HG03432 (cell line): Measurements from ENCODE around the gene DGCR8.

ENCODE experiments used
- ATAC-seq: cut with Tn5 transposase; IDR thresholded peaks from one replicate; pipeline ENCODE4 v1.9.1; 2021; ENCODE audit warnings: mild to moderate bottlenecking, moderate library complexity; ENCODE audit not compliant: unreplicated experiment

Gene DGCR8

DNA sequence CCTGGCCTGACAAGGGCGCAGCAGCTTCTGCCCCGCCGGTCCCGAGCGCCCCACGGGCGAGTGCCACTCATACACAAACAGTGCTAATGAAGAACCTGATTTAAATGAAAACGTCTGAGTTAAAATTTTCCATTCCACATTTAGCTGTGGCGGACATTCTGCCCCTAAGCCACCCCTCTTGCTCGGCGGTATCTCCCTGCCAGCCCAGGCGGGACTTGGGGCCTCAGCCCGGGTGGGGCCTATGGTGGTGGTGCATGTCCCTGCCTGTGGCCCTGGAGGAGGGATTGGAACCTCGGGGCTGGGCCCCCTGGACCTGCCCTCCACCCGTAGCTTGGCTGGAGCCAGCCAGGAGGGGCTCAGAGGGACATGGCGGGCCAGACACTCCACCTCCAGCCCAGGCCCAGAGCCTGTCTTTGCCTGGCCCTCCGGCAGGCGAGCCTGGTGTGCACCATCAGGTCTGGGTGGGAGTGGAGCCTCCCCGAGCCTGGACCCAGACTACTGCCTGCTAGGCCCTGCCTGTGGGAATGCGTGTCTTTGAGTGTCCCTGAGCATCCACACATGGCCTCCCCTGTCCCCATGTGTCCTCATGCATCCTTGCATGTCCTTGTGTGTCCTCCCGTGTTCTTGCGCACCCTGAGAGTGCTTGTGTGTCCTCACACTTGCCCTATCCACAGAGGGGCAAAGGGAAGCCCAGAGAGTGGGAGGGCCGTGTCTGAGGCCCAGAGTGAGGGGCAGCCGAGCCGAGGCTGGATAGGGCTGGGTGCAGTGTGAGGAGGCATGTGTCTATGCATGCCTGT is 56.0 kb downstream of the DGCR8 start:
- ATAC-seq, result no peak

DNA sequence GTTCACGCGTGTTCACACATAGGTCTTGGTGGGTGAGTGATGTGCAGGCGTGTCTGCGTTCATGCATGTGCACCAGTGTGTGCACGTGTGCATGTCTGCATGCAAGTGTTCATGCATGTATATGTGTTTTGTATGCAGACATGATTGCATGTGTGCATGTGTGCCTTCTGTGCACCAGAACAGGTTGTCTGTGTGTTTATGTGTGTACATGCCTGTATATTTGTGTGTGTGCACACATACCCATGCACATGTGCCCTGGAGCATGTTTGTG is 56.5 kb downstream of the DGCR8 start:
- no peak for ATAC-seq

DNA sequence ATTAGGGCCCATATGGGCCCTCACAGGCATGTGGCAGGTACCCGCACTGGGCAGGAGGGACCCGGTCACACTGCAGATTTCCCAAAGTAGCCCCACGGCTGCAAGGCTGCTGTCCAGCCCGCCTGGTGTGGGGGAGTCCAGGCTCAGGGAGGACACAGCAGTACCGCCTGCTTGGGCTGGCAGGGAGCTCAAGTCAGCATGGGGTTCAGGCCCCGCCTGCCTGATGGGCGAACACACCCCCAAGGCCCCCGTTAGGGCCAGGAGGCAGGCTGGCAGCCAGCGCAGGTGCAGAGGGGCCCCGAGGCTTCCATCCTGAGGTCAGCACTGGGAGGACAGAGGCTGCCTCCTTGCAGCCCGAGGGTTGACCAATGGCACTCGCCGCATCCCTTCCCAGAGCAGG is 57.1 kb downstream of the DGCR8 start:
- no peak for ATAC-seq

- no peak for ATAC-seq
Measured at GRCh38 chr22:20137671-20138416, 57.8 kb downstream of the DGCR8 start.

- ATAC-seq, result no peak
Measured at GRCh38 chr22:20138417-20138738, 58.3 kb downstream of the DGCR8 start.

DNA sequence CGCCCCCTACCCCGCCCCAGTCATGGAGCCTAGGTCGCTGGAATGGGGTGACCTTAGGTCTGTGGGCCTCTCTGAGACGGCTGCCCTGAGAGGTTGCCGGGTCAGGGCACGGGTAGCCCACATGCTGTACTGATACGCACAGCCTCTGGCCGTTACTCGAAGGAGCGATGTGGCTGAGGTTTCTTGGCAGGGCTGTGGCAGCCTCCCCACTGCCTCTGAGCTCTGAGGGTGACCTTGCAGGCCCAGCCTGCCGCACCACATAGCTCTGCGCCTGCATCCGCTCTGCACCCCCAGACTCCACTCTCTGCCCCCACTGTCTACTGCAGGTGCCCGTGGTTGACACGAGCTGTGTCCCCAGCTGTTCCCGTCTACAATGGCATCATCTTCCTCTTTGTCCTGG is 58.8 kb downstream of the DGCR8 start:
- ATAC-seq, result no peak

DNA sequence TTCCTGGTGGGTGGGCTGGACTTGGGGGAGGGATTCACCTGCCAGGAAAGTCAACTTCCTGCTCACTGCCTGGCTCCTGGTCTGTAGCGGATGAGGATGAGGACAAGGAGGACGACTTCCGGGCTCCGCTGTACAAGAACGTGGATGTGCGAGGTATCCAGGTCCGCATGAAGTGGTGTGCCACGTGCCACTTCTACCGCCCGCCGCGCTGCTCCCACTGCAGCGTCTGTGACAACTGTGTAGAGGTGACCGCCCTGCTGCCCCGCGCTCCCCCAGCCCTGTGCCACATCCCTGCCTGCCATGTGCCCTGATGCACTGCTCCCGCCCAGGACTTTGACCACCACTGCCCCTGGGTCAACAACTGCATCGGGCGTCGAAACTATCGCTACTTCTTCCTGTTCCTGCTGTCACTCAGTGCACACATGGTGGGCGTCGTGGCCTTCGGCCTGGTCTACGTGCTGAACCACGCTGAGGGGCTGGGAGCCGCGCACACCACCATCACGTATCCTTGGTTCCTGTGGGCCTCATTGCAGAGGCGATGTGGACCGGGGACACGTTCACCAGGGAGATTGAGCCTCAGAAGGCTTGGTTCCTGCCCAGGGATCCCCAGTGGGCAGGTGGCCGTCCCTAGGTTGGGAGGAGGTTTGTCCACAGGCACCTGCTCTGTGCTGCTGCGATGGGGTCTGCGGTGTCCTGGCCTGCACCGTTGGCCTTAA is 59.5 kb downstream of the DGCR8 start:
- ATAC-seq, result no peak

DNA sequence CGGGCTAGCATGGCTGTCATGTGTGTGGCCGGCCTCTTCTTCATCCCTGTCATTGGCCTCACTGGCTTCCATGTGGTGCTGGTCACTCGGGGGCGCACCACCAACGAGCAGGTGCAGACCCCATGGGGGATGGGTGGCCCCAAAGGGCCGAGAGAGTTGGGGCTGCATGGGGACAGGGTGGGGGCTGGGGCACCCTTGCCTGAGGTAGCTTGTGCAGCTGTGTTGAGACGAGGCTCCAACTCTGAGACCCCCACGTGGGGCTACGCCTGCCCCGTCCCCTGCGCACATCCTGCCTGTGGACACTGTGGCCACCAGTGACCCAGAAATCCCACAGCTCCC is 60.0 kb downstream of the DGCR8 start:
- no peak for ATAC-seq

GRCh38 chr22:20140521-20140964 is 60.5 kb downstream of the DGCR8 start:
- no peak for ATAC-seq

DNA sequence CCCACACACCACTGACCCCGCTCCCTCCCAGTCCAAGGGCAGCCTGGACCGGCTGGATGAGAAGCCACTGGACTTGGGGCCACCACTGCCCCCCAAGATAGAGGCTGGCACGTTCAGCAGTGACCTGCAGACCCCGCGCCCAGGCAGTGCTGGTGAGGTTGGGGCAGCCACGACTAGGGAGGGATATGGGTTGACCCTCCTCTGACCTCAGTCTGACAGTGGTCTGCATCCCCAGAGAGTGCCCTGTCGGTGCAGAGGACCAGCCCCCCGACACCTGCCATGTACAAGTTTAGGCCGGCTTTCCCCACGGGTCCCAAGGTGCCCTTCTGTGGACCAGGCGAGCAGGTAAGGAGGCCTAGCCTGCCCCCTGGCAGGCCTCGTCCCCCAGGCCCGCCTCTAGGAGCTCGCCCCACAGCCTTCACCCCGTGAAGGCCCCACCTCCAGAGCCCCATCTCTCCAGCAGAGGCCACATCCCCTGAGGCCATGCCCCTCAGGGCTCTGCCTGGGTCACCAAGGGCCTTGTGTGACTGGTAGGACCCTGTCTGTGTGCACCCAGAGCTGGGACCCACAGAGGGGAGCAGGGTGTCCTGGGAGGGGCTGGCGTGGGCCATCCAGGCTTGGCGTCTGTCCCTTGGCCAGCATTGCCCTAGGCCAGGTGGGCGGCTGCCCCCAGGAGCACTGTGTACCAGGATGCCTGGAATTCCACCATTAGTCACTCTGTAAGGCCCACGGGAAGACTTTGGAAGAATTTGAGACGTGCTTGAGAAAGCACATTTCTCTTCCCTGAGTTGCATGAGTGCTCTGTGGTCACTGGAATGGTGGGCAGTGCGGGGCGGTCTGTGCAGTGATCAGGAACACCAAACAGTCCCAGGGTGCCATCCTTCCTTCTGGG is 61.4 kb downstream of the DGCR8 start:
- ATAC-seq, result no peak

DNA sequence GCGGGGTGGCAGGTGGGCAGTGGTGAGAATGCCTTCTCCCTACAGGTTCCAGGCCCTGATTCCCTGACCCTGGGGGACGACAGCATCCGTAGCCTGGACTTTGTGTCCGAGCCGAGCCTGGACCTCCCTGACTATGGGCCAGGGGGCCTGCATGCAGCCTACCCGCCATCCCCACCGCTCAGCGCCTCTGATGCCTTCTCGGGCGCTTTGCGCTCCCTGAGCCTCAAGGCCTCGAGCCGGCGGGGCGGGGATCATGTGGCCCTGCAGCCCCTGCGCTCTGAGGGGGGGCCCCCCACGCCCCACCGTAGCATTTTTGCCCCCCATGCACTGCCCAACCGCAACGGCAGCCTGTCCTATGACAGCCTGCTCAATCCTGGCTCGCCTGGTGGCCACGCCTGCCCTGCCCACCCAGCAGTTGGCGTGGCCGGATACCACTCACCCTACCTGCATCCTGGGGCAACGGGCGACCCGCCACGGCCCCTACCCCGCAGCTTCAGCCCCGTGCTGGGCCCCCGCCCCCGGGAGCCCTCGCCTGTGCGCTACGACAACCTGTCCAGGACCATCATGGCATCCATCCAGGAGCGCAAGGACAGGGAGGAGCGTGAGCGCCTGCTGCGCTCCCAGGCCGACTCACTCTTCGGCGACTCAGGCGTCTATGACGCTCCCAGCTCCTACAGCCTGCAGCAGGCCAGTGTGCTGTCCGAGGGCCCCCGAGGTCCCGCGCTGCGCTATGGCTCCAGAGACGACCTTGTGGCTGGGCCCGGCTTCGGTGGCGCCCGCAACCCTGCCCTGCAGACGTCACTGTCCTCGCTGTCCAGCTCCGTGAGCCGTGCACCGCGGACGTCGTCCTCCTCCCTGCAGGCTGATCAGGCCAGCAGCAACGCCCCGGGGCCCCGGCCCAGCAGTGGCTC is 62.9 kb downstream of the DGCR8 start:
- ATAC-seq, result no peak

DNA sequence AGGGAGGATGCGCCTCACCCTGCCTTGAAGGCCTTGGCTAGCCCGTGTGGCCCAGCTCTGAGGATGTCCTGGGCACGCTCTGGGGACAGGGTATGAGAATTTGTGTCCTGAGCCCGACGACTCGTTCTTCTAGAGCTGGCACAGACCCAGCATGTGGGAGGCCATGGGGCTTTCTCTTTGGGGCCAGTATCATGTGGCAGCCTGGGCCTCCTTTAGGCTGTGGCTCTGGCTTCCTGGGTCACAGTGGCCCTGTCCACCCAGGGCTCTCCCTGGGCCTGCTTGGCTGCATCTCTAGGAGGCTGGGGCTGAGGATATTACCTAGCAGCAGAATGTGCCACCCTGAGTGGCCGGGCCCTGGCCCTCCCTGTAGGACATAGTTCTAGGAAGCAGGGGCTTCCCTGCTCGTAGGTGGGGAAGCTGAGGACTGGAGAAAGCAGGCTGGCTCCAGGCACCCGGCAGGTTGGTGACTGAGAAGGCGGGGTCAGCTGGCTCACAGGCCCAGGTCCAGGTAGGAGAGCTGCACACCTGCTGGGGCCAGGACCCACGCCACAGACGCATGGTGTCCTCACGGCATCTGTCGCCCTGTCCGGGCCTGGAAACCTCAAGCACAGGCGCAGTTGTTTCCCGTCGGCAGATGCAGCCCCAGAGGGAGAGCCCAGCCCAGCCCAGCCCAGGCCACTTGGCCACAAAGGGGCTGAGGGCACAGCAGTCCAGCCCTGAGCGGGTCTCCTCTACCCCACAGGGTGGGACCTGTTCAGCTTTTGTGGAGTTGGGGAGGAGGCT is 64.0 kb downstream of the DGCR8 start:
- ATAC-seq, result no peak

DNA sequence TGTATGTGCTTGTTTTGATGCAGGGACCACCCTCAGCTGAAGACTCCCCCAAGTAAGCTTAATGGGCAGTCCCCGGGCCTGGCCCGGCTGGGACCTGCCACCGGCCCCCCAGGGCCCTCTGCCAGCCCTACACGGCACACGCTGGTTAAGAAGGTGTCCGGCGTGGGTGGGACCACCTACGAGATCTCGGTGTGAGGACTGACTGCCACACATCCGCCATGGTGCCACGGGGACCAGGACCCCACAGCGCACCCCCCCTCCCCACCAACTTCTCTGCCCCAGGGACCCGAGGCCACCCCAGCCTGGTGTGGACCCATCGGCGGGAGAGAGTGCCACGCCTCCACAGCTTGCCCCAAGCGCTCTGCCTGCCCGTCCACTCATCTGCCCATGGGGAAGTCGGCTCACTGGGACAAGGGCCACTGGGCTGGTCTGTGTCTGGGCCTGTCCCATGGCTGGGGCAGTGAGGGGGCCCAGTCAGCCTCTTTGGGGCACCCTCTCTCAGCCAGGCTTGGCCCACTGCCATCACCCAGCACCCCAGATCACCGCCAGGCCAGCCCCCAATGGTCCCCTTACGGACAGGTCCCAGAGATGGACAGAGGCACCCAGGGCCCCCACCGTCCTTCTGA is 65.3 kb downstream of the DGCR8 start:
- ATAC-seq, result no peak

GRCh38 chr22:20145832-20146223 is 65.8 kb downstream of the DGCR8 start:
- ATAC-seq, result no peak

DNA sequence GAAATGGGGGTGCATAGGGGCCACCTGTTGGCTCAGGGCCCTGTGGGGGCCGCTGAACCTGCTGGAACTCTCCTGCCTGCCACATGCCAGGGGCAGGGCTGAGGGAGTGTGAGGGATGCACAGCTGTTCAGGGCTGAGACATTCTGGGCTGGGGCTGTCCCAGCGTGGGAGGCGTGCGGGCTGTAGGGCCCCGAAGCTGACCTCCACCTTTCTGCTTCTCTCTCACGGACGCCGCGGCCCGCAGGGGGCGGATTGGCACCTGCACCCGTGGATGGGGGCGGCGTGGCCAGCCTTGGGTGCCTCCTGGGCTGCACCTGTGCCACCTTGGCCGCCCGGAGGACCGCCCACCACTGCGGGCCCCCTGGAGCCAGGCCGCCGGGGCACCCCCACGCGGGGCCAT is 66.7 kb downstream of the DGCR8 start:
- ATAC-seq, result no peak

DNA sequence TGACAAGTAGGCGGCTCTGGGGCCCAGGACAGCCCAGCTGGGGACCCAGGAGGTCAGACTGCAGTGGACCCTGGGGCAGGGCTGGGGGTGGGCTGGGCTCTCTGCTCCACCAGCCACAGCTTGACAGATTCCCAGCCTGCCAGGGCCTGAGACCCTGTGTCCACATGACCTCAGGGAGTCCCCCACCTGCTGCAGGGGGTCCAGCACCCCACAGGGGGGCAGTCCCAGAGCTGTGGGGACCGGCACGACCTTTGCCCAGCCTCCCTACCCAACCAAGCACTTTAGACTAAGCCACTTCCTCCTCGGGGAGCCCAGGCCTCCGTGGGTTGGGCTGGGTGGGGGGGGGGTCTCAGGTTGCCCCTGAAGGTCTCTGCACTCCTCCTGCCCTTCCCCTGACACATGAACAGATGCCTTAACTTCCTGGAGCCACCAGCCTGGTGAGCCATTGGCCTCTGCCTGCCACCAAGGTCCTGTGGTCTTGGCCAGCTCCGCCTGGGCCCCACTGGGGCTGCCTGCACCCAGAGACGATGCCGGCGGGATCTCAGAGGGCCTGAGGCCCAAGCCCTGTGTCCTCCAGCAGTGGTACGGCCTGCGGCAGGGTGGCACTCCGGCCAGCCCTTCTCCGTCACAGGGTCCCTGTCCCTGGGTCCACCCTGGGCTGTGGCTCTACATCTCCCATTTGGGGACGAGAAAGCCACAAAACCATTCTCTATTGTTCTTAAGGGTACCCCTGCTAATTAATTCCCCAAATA is 67.4 kb downstream of the DGCR8 start:
- no peak for ATAC-seq

DNA sequence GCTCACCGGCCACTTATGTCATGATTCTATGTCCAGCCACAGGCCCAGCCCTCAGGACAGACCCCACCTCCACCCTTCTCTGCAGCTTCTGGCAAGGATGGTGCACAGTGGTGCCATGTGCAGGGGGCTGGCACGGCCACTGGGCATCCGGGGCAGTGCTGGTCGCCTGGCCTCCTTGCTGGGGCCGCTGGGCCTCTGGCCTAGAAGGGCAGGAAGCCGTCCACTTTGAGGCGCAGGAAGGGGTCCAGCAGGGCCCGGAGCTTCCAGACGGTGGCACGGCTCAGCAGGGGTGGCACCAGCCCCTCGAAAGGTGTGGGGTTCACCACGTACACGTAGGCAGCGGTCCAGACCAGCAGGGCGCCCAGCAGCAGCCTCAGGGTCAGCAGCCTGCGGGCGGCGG is 68.4 kb downstream of the DGCR8 start:
- no peak for ATAC-seq
